Adipose tissue (tissue), 3 donors: Measurements from ENCODE around the gene ATAD3A. TPM values are rescaled to one million over a fixed set of nuclear protein-coding genes. Genes with fewer than 3 reads are reported as not detected.
"Not testable (repeated sequence)": the region's sequence is repeated elsewhere in the genome, so short reads cannot be mapped to it uniquely, and the experiment has no call there.

Experiments
- H3K27ac ChIP-seq: one replicate; pipeline ENCODE4 v1.5.1; 2013; ENCODE audit warnings: low read depth, low read length
- WGBS, 3 donors: extraction: QIAGEN DNeasy Blood & Tissue Kit; methylation state at CpG; one replicate each; pipeline ENCODE4 v1.1.7; 2013; 5-methylcytosine and 5-hydroxymethylcytosine counted together
- polyA plus RNA-seq, 3 donors: library from polyadenylated mRNA; stranded (reverse); fragments of 200-250 nt; gene quantifications; one replicate each; pipeline ENCODE4 v1.2.3, GENCODE V29; 2013
- donor health status: healthy with polysubstance abuse.
- donor health status: Bipolar disorder and iron deficiency.
- donor health status: healthy.

The ATAD3A gene
- polyA plus RNA-seq, 3 donors = 12.9 to 23.1 (median 14.2) TPM

DNA sequence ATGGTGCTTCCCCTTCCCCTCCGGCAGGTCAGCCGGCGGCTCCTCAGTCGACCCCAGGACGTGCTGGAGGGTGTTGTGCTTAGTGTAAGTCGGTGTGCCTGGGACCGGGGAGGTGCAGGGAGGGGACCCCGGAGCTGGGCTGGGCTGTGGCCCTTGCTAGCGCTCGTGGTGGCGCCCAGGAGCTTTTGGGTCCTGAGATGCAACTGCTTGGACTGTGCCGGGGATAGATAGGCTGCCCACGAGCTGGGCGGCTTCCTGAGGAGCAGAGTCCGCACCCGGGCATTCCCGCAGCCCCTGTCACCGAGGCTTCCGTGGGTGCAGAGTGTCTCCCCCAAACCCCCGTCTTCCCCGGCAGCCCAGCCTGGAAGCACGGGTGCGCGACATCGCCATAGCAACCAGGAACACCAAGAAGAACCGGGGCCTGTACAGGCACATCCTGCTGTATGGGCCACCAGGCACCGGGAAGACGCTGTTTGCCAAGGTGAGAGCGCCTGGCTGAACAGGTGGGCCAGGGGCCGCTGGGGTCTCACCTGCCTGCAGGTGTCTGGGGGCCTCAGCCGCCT is 26.1 kb upstream of the ATAD3A start:
- 93 to 95% (median 94%) methylated on average over 24 to 31 of the region's 31 CpGs for WGBS, 3 donors

GRCh38 chr1:1487701-1488100 is 24.3 kb upstream of the ATAD3A start:
- H3K27ac ChIP-seq = no peak overlapping the region
- 94 to 95% (median 95%) methylated on average over 18 of the region's 18 CpGs for WGBS, 3 donors

More for the DNA sequence above, 26.1 kb upstream of the ATAD3A start:
- not testable (repeated sequence) for H3K27ac ChIP-seq

DNA sequence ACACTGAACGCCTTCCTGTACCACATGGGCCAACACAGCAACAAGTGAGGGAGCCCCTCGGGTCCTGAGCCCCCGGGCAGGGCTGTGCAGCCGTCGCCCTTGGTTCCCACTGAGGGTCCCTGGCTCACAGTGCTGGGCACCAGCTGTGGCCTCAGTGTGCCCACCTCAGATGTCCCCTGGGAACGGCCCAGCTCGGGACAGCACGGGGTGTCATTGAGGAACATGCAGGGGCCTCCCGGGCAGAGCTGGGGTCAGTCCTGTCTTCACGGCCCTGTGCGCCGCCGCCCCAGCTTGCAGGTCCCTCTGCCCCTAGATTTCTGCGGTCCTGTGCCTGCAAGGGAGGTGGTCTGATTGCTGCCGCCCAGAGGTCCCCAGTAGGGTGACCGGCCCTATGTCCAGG is 22.7 kb upstream of the ATAD3A start:
- 95 to 96% (median 95%) methylated on average over 16 of the region's 16 CpGs for WGBS, 3 donors
- H3K27ac ChIP-seq = no peak overlapping the region

DNA sequence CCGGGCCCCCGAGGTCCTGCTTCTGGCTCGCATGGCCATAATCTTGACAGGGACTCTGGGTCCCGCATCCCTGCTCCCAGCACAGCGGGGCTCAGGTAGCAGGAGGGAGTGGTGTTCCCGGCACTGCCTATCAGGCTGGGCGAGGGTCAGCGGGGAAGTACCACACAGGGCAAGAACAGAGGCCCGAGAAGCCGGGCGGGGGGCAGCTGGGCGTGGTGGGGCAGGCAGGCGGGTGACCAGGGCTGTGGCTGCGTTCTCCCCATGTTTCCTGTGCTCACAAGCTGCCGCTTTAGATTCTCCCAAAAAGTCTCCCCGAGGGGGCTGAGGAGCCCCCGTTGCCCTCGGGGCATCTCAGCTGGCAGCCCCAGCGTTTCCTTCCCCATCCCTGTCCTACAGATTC is 22.1 kb upstream of the ATAD3A start:
- 96 to 98% (median 98%) methylated on average over 19 of the region's 19 CpGs for WGBS, 3 donors
- no peak overlapping the region for H3K27ac ChIP-seq

DNA sequence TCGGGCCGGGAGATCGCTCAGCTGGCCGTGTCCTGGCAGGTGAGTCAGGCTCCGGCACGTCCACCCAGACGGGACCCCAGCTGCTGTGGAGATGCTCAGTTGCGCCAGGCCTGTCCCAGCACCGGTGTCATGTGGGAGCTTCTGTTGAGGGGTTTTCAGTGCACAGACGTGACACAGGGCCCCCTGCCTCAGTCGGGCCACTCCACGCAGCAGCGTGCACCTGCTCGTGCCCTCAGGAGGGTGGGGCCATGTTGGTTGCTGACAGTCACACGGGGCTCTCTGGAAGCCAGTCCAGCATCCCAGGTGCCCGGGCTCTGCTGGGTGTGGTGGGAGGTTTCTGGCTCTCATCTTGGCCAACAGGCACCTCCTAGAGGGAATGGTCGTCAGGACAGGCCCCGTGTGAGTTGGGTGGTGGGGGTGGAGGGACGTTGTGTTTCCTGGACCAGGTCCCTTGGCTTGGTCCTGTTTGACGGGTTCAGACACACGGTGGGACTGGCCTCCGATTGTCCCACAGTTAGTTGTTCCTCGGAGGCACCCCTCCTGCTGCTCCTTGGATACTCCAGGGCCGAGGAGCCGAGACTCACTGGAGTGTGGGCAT is 21.2 kb upstream of the ATAD3A start:
- no peak overlapping the region for H3K27ac ChIP-seq

GRCh38 chr1:1491601-1492000 is 20.4 kb upstream of the ATAD3A start:
- H3K27ac ChIP-seq = no peak overlapping the region
- WGBS, 3 donors = 98 to 99% (median 98%) methylated on average over 10 of the region's 10 CpGs

More for the DNA sequence above, 21.2 kb upstream of the ATAD3A start:
- WGBS, 3 donors = 96 to 98% (median 97%) methylated on average over 17 to 18 of the region's 25 CpGs

DNA sequence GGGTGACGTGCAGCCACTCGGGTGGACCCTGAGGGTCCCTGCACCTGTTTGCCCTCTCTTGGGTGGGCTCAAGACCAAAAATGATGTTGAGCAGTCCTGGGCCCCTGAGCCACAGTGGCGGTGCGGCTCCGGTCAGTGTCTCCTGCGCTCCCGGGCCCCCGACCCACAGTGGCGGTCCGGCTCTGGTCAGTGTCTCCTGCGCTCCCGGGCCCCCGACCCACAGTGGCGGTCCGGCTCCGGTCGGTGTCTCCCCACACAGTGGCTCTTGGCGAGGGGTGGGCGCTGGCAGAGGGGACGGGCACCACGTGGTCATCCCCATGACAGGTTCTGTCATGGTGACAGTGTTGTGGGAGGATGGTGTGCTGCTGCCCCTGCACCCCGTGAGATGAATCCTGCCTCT is 17.7 kb upstream of the ATAD3A start:
- WGBS, 3 donors = 97 to 99% (median 99%) methylated on average over 18 to 22 of the region's 22 CpGs
- not testable (repeated sequence) for H3K27ac ChIP-seq

- WGBS, 3 donors = 90 to 92% (median 90%) methylated on average over 16 to 18 of the region's 18 CpGs
- not testable (repeated sequence) for H3K27ac ChIP-seq
Measured at GRCh38 chr1:1495461-1495975, 16.4 kb upstream of the ATAD3A start.

GRCh38 chr1:1504777-1505365 is 7.1 kb upstream of the ATAD3A start:
- WGBS, 3 donors = 17 to 40% (median 38%) methylated on average over 16 of the region's 16 CpGs
- H3K27ac ChIP-seq = not testable (repeated sequence)

DNA sequence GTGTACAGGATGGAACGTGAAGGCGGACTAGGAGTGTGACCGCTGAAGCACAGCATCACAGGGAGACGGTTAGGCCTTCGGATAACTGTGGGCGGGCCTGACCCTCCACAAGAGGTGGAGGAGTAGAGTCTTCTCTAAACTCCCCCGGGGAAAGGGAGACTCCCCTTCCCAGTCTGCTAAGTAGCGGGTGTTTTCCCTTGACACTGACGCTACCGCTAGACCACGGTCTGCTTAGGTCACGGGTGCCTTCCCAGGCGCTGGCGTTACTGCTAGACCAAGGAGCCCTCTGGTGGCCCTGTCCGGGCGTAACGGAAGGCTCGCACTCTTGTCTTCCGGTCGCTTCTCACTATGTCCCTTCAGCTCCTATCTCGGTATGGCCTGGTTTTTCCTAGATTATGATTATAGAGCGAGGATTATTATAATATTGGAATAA is 6.6 kb upstream of the ATAD3A start:
- WGBS, 3 donors = 8 to 23% (median 19%) methylated on average over 12 to 16 of the region's 22 CpGs
- H3K27ac ChIP-seq = not testable (repeated sequence)

DNA sequence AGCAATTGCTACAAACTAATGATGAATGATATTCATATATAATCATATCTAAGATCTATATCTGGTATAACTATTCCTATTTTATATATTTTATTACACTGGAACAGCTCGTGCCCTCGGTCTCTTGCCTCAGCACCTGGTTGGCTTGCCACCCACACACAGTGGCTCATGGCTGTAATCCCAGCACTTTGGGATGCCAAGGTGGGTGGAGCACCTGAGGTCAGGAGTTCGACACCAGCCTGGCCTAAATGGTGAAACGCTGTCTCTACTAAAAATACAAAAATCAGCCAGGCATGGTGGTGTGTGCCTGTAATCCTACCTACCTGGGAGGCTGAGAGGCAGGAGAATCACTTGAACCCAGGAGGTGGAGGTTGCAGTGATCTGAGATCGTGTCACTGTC is 6.2 kb upstream of the ATAD3A start:
- H3K27ac ChIP-seq = not testable (repeated sequence)
- WGBS, 3 donors = 72 to 84% (median 75%) methylated on average over 5 of the region's 5 CpGs

- WGBS, 3 donors = 91 to 97% (median 92%) methylated on average over 4 of the region's 4 CpGs
- H3K27ac ChIP-seq = no peak overlapping the region
Measured at GRCh38 chr1:1507305-1507704, 4.7 kb upstream of the ATAD3A start.

GRCh38 chr1:1508775-1509464 is 3.0 kb upstream of the ATAD3A start:
- WGBS, 3 donors = 61 to 69% (median 68%) methylated on average over 20 to 31 of the region's 34 CpGs

DNA sequence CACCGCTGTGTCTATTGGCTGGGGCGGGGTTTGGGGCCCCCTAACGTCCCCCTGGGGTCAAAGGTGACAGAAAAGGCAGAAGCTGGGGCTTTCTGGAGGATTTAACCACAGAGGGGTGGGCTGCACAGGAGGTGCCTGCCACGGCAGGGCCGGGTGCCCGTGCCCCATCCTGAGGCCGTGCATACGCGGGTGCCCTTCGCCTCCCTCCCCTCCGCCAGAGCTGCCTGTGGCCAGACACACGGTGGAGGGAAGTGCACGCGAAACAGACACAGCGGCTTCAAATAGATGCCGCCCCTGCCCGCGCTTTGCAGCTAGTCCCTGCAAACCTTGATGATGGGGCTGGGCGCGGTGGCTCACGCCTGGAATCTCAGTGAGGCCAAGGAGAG is 2.5 kb upstream of the ATAD3A start:
- H3K27ac ChIP-seq = not testable (repeated sequence)
- WGBS, 3 donors = 66 to 89% (median 74%) methylated on average over 14 to 15 of the region's 21 CpGs

More at GRCh38 chr1:1508775-1509464, 3.0 kb upstream of the ATAD3A start:
- H3K27ac ChIP-seq = not testable (repeated sequence)

DNA sequence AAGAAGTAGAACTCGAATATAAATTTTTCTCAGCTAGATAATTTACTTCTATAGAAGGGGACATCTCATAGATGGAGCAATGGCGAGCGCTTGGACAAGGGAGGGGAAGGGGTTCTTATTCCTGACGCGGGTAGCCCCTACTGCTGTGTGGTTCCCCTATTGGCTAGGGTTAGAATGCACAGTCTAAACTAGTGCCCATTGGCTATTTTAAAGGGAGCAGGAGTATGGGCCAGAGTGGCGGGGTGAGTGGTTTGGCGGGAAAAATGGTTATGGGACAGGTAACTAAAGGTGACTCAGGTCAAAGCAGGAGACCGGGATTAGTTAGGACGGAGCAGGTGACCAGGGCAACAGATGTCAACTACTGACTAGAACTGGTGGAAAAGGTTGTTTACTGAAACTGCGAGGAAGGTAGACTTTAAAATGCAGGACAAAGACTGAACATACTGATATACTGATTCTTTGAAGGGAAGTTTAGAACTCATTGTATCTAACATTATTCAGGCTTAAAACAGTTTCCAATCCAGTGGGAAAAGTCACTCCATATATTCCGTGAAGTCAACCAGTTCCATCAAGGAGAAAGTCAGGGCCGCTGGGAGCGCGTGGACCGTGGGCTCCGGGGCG is 940 bp upstream of the ATAD3A start:
- H3K27ac ChIP-seq = no peak overlapping the region
- WGBS, 3 donors = 8 to 17% (median 17%) methylated on average over 17 of the region's 17 CpGs

DNA sequence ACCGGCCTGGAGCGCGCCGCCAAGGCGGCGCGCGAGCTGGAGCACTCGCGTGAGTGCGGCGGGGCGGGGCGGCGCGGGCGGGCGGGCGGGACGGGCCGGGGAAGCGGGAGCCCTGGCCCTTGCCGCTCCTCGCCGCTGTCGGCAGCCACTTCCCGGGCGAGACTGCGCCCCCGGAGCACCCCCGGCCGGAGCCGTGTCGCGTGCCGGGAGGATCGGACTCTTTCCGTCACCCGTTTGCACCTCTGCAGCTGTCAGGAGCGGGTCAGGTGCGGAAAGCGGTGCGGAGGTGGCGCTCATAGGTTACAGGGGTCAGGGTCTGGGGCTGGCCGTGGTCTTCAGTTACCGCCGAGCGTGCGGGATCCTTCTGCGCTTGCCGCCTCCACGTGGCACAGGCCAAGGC is 463 bp downstream of the ATAD3A start:
- 0 to 1% (median 1%) methylated on average over 11 to 40 of the region's 52 CpGs for WGBS, 3 donors
- H3K27ac ChIP-seq = not testable (repeated sequence)

DNA sequence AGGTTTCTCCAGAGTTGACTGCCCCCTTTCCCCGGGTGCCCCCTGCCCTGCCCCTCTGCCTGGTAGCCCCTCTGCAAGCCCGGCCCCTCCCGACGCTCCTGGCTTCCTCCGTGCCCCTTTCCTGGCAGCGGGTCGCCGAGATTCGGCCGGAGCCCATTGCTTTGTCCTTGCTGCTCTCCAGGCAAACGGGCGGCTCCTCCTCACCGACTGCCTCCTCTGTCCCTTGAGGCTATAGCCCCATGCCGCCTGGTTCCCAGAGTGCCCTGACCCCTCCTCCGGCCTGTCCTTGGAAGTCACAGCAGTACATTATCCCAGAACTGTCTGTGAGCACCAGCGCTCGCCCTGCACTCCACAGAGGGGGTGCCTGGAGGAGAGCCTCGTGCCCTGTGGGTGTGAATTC is 1.7 kb downstream of the ATAD3A start:
- not testable (repeated sequence) for H3K27ac ChIP-seq
- WGBS, 3 donors = 59 to 87% (median 83%) methylated on average over 12 to 17 of the region's 18 CpGs

DNA sequence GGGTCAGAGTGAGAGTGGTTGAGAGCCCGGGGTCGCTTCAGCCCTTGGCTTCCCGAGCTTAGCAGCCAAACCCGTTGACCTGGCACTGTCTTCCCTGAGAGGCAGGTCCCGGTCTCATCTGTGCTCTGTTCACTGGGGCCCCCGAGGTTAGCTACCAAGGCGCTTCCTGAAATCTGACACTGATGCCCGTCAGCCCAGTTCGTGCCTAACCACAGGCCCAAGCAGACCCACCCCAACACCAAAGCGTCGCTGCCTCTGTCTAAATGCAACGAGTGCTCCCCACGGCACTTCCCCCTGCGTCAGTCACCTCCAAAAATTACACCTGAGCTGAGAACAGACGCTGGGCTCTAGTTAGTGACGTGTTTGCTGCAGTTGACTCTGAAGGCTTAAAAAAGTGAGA is 2.4 kb downstream of the ATAD3A start:
- 58 to 71% (median 63%) methylated on average over 12 of the region's 16 CpGs for whole genome bisulfite sequencing, 3 donors
- H3K27ac ChIP-seq = not testable (repeated sequence)

DNA sequence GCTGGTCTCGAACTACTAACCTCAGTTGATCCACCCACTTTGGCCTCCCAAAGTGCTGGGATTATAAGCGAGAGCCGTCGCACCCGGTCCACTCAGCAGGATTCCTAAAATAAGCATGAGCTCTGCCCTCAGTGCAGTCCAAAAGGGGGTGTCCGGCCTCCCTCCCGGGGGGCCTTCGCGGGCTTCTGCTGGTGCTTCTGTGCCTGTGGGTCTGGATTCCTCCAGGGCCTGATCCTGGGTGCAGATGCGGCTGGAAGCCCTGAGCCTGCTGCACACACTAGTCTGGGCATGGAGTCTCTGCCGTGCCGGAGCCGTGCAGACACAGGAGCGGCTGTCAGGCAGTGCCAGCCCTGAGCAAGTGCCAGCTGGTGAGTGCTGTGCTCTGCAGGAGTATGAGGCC is 5.0 kb downstream of the ATAD3A start:
- 95 to 96% (median 95%) methylated on average over 14 of the region's 14 CpGs for WGBS, 3 donors
- H3K27ac ChIP-seq = not testable (repeated sequence)
